GM12874 (cell line): ENCODE results near the gene SLC25A13.

Experiments used
- CTCF ChIP-seq: IDR thresholded peaks from 2 replicates; pipeline ENCODE4 v1.5.1; 2011; ENCODE audit warnings: low read depth, mild to moderate bottlenecking, control low read depth, low read length, moderate library complexity; ENCODE audit not compliant: insufficient read depth

SLC25A13 gene

GRCh38 chr7:96126382-96126781, 195.5 kb downstream of the SLC25A13 start:
- no peak for TF ChIP-seq CTCF

GRCh38 chr7:96122746-96123145, 199.2 kb downstream of the SLC25A13 start:
- no peak for TF ChIP-seq CTCF

- no peak for TF ChIP-seq CTCF
Observed at GRCh38 chr7:96121752-96122151, 200.1 kb downstream of the SLC25A13 start.

- TF ChIP-seq CTCF = no peak
Observed at GRCh38 chr7:96120445-96121225, 201.3 kb downstream of the SLC25A13 start.

GRCh38 chr7:96118449-96119001, 203.4 kb downstream of the SLC25A13 start:
- no peak for TF ChIP-seq CTCF

GRCh38 chr7:96116173-96116572, 205.7 kb downstream of the SLC25A13 start:
- TF ChIP-seq CTCF = no peak

GRCh38 chr7:96114190-96114589, 207.7 kb downstream of the SLC25A13 start:
- no peak for TF ChIP-seq CTCF
